NCI-H2227 treated with DMSO at 0.1 percent for 48 hours (cell line): ENCODE data around the gene ZNF605.
A peak's percentile ranks its signal among the peaks of the same experiment; 100 is the strongest.
"Not testable (repeated sequence)": the region's sequence is repeated elsewhere in the genome, so short reads cannot be mapped to it uniquely, and the experiment has no call there.

Experiments
- DNase-seq: peaks from one replicate; lab custom pipeline; 2025; lab: John Stamatoyannopoulos, UW

Gene ZNF605

GRCh38 chr12:132956011-132956788 lies at the start of gene ZNF605:
Gene ZNF605, minus strand, starts transcription at chr12:132956306. Its CDS starts 10,671 bp downstream, at chr12:132945635.
- DNase-seq = peak; percentile 88

GRCh38 chr12:132998741-132999140 lies 42.6 kb upstream of the ZNF605 start:
- no peak for DNase-seq

- peak; percentile 21 for DNase-seq
Measured at GRCh38 chr12:132986885-132987225, 30.7 kb upstream of the ZNF605 start.

GRCh38 chr12:132986001-132986884 lies 30.1 kb upstream of the ZNF605 start, which contains the start of gene ZNF26:
Gene ZNF26, plus strand, starts transcription at chr12:132986367. Its CDS starts 474 bp downstream, at chr12:132986841.
- peak; percentile 91 for DNase-seq

- not testable (repeated sequence) for DNase-seq
Measured at GRCh38 chr12:132976870-132977269, 20.8 kb upstream of the ZNF605 start.

- DNase-seq = no peak
Measured at GRCh38 chr12:132972374-132972773, 16.3 kb upstream of the ZNF605 start.

- DNase-seq = no peak
Measured at GRCh38 chr12:132967736-132968135, 11.6 kb upstream of the ZNF605 start.

- DNase-seq = no peak
Measured at GRCh38 chr12:132966676-132967415, 10.7 kb upstream of the ZNF605 start.

- DNase-seq = no peak
Measured at GRCh38 chr12:132965796-132966195, 9.7 kb upstream of the ZNF605 start.

- DNase-seq = not testable (repeated sequence)
Measured at GRCh38 chr12:132963947-132964346, 7.8 kb upstream of the ZNF605 start.

- not testable (repeated sequence) for DNase-seq
Measured at GRCh38 chr12:132961790-132962189, 5.7 kb upstream of the ZNF605 start.

GRCh38 chr12:132955094-132956010 lies 754 bp downstream of the ZNF605 start:
- DNase-seq = peak; percentile 14

- DNase-seq = no peak
Measured at GRCh38 chr12:132954471-132955048, 1.5 kb downstream of the ZNF605 start.

GRCh38 chr12:132953771-132954170 lies 2.3 kb downstream of the ZNF605 start:
- no peak for DNase-seq

GRCh38 chr12:132953163-132953425 lies 3.0 kb downstream of the ZNF605 start:
- DNase-seq = no peak

GRCh38 chr12:132952371-132953162 lies 3.5 kb downstream of the ZNF605 start:
- no peak for DNase-seq

- no peak for DNase-seq
Measured at GRCh38 chr12:132951649-132952048, 4.5 kb downstream of the ZNF605 start.

- no peak for DNase-seq
Measured at GRCh38 chr12:132950844-132951535, 5.1 kb downstream of the ZNF605 start.
